PC-9 (cell line): Measurements from ENCODE around the gene TPRG1. TPM values are rescaled to one million over a fixed set of nuclear protein-coding genes. Genes with fewer than 3 reads are reported as not detected.

Experiments used
- BruUV-seq: library from RNA; stranded (reverse); fragments of 400-500 nt; replicated peaks from 2 replicates; lab custom pipeline; 2021; lab: Mats Ljungman, UMichigan
- CTCF ChIA-PET: fragments of 300-600 bp; sonication (Branson Sonifier 250); formaldehyde crosslinking; loops from one replicate; lab custom pipeline; 2022; ENCODE audit warnings: antibody characterized with exemption; lab: Charles Lee
- POLR2A ChIA-PET: fragments of 300-600 bp; sonication (Branson Sonifier 250); formaldehyde crosslinking; loops from one replicate; lab custom pipeline; 2022; ENCODE audit warnings: antibody characterized with exemption; ENCODE audit not compliant: unreplicated experiment; lab: Charles Lee
- DNase-seq, 2 experiments: peaks; one replicate each; pipeline versions ENCODE4 v3.0.0 to v3.0.0-alpha.2; 2015 to 2022; ENCODE audit warnings: mixed read lengths in 1 of 2
- H2AFZ ChIP-seq: fragments of 200-600 bp; sonication (generic); 2 replicates; pipeline ENCODE4 v1.8.1; 2017; ENCODE audit warnings: antibody characterized with exemption
- H3F3A ChIP-seq: fragments of 200-600 bp; sonication (generic); 2 replicates; pipeline ENCODE4 v1.8.1; 2017; ENCODE audit warnings: antibody characterized with exemption, mild to moderate bottlenecking, low read depth; ENCODE audit not compliant: insufficient read depth
- H3K27ac ChIP-seq: fragments of 200-600 bp; sonication (generic); 2 replicates; pipeline ENCODE4 v1.6.1; 2016; ENCODE audit warnings: mixed run types
- H3K27me3 ChIP-seq: fragments of 200-600 bp; sonication (generic); 2 replicates; pipeline ENCODE4 v1.6.1; 2016; ENCODE audit warnings: low read depth, mixed run types; ENCODE audit not compliant: insufficient read depth
- H3K36me3 ChIP-seq: fragments of 200-600 bp; sonication (generic); 2 replicates; pipeline ENCODE4 v1.6.1; 2016; ENCODE audit warnings: low read depth, mixed run types
- H3K4me1 ChIP-seq: fragments of 200-600 bp; sonication (generic); replicated peaks from 2 replicates; pipeline ENCODE4 v1.6.1; 2016; ENCODE audit warnings: mixed run types; ENCODE audit not compliant: insufficient read depth
- H3K4me2 ChIP-seq: fragments of 200-600 bp; sonication (generic); 2 replicates; pipeline ENCODE4 v1.6.1; 2017; ENCODE audit warnings: mixed run types
- H3K4me3 ChIP-seq: fragments of 200-600 bp; sonication (generic); 2 replicates; pipeline ENCODE4 v1.6.1; 2016; ENCODE audit warnings: mixed run types
- H3K79me2 ChIP-seq: fragments of 200-600 bp; sonication (generic); 2 replicates; pipeline ENCODE4 v1.6.1; 2017; ENCODE audit warnings: low read depth, mixed run types
- H3K9me2 ChIP-seq: fragments of 200-600 bp; sonication (generic); 2 replicates; pipeline ENCODE4 v1.8.1; 2017; ENCODE audit warnings: mild to moderate bottlenecking; ENCODE audit not compliant: insufficient read depth
- H3K9me3 ChIP-seq: fragments of 200-600 bp; sonication (generic); 2 replicates; pipeline ENCODE4 v1.8.1; 2016; ENCODE audit warnings: low read depth; ENCODE audit not compliant: insufficient read depth
- H4K20me1 ChIP-seq: fragments of 200-600 bp; sonication (generic); 2 replicates; pipeline ENCODE4 v1.8.1; 2017; ENCODE audit not compliant: insufficient read depth
- CTCF ChIP-seq: fragments of 200-600 bp; sonication (generic); conservative IDR thresholded peaks from 2 replicates; pipeline ENCODE4 v1.6.1; 2017; ENCODE audit warnings: mixed run types, antibody characterized with exemption, mild to moderate bottlenecking, moderate library complexity
- EZH2 ChIP-seq: fragments of 200-600 bp; sonication (generic); IDR thresholded peaks from 2 replicates; pipeline ENCODE4 v1.8.0; 2017; ENCODE audit warnings: antibody characterized with exemption, low read depth
- intact Hi-C: fragments of 100-400 bp; cut with micrococcal nuclease; formaldehyde crosslinking; loops from one replicate; pipeline ENCODE4 v1.10.0; 2022; ENCODE audit not compliant: unreplicated experiment
- total RNA-seq: library from RNA; stranded (reverse); gene quantifications from 2 replicates; pipeline ENCODE4 v1.2.3, GENCODE V29; 2021

Gene TPRG1
- total RNA-seq, 1 experiment from 2014 or later = 1.9 TPM

- Histone ChIP-seq H3K4me2 (no peak overlapping the region), H4K20me1 (no peaks in the 10 kb centered on the region), H2AFZ (no peak overlapping the region), H3F3A (0 out of 2 replicates have a peak, but pooled peaks cover 5% of the 10 kb centered on the region), H3K27ac (0 out of 2 replicates have a peak overlapping the region, but pooled peaks have one; percentile 10), H3K4me3 (no peak overlapping the region), H3K9me2 (no peaks in the 10 kb centered on the region), H3K27me3 (no peaks in the 10 kb centered on the region), H3K36me3 (no peaks in the 10 kb centered on the region), H3K79me2 (no peaks in the 10 kb centered on the region), H3K4me1 (peaks cover 14% of the 10 kb centered on the region), H3K9me3 (peaks cover 8% of the 10 kb centered on the region; the same call in 1 of the 2 replicates)
- intact Hi-C loops = loop anchor here (2.0 to 10.0 kb wide), 2 partner anchors 138 to 678 kb away; no protein-coding TSS in a partner anchor
- no TSS peak for BruUV-seq
- no peak for TF ChIP-seq EZH2
- no peak for TF ChIP-seq CTCF
- no peak for DNase-seq
- POLR2A ChIA-PET = interaction anchor here (0.6 to 0.7 kb wide), 2 partner anchors 37 to 1534 kb away, joined by 5 to 7 read pairs; no protein-coding TSS in a partner anchor
- CTCF ChIA-PET = interaction anchor here (1.0 kb wide), 1 partner anchor 66 kb away, joined by 3 read pairs; no protein-coding TSS in a partner anchor
These were observed 5.5 kb upstream of the TPRG1 start for GRCh38 chr3:189166321-189166720.

- POLR2A ChIA-PET = interaction anchor here (0.7 kb wide), 1 partner anchor 988 kb away, joined by 5 read pairs; no protein-coding TSS in a partner anchor
- H4K20me1 ChIP-seq = no peaks in the 10 kb centered on the region
- peak overlapping the region; percentile 18 for H2AFZ ChIP-seq
- peaks cover 14% of the 10 kb centered on the region for H3K4me1 ChIP-seq
- no peaks in the 10 kb centered on the region for H3K79me2 ChIP-seq
- no peaks in the 10 kb centered on the region for H3K36me3 ChIP-seq
- 0 out of 2 replicates have a peak overlapping the region, but pooled peaks have one; percentile 17 for H3K27ac ChIP-seq
- H3K9me3 ChIP-seq = peaks cover 8% of the 10 kb centered on the region; the same call in 1 of the 2 replicates
- no peak overlapping the region for H3K4me3 ChIP-seq
- H3K27me3 ChIP-seq = no peaks in the 10 kb centered on the region
- no peaks in the 10 kb centered on the region for H3K9me2 ChIP-seq
- peak; percentile 89 to 94 for DNase-seq
- BruUV-seq = TSS peak; percentile 45
- CTCF ChIA-PET = interaction anchor here (1.0 kb wide), 1 partner anchor 65 kb away, joined by 3 read pairs; no protein-coding TSS in a partner anchor
- H3F3A ChIP-seq = 0 out of 2 replicates have a peak, but pooled peaks cover 5% of the 10 kb centered on the region
- TF ChIP-seq CTCF (no peak), EZH2 (no peak)
- peak overlapping the region; percentile 37 for H3K4me2 ChIP-seq
- intact Hi-C loops = loop anchor here (1.0 to 10.0 kb wide), 3 partner anchors 35 to 678 kb away; no protein-coding TSS in a partner anchor
These were observed 4.6 kb upstream of the TPRG1 start for GRCh38 chr3:189167027-189167766.

DNA sequence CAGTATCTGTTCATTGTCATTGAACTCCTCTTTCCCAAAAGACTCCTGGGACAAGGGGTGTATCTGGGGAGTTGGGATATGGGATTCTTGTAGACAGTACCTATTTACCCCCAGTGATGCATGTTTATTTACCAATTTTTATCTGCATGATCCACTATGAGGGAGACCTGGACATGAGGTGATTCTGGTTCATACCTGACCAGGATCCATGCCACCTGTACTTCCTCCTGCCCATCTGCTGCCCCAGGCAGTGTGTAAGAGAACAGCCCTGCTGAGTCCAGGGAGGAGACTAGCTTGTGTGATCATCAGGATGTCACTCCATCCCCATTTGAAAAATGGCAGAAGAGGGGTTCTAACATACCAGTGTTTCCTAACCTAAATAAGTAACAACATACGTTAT, 3.1 kb upstream of the TPRG1 start:
- intact Hi-C loops = loop anchor here (10.0 kb wide), 1 partner anchor 676 kb away; no protein-coding TSS in a partner anchor
- H3K4me1 ChIP-seq = peaks cover 14% of the 10 kb centered on the region
- DNase-seq = no peak
- H4K20me1 ChIP-seq = no peaks in the 10 kb centered on the region
- BruUV-seq = no TSS peak
- H2AFZ ChIP-seq = no peak overlapping the region
- H3K9me2 ChIP-seq = no peaks in the 10 kb centered on the region
- no peak overlapping the region for H3K4me3 ChIP-seq
- H3F3A ChIP-seq = 0 out of 2 replicates have a peak, but pooled peaks cover 5% of the 10 kb centered on the region
- H3K4me2 ChIP-seq = no peak overlapping the region
- H3K9me3 ChIP-seq = peaks cover 8% of the 10 kb centered on the region; the same call in 1 of the 2 replicates
- H3K79me2 ChIP-seq = no peaks in the 10 kb centered on the region
- TF ChIP-seq EZH2 (no peak), CTCF (no peak)
- H3K36me3 ChIP-seq = no peaks in the 10 kb centered on the region
- ChIA-PET POLR2A (no interaction called here), CTCF (no interaction called here)
- no peak overlapping the region for H3K27ac ChIP-seq
- H3K27me3 ChIP-seq = no peaks in the 10 kb centered on the region
